HFFc6 (cell line): Measurements from ENCODE around the gene HSFX3. TPM values are rescaled to one million over a fixed set of nuclear protein-coding genes. Genes with fewer than 3 reads are reported as not detected.
"Not testable (repeated sequence)": the region's sequence is repeated elsewhere in the genome, so short reads cannot be mapped to it uniquely, and the experiment has no call there.

Experiments used
- DNase-seq: peaks from one replicate; pipeline ENCODE4 v3.0.0-alpha.2; 2018
- H3K27ac Mint-ChIP-seq: 2 replicates; pipeline ENCODE4 v1.8.0; 2020; ENCODE audit warnings: mild to moderate bottlenecking, mixed read lengths
- H3K27me3 Mint-ChIP-seq: 2 replicates; pipeline ENCODE4 v1.8.0; 2021; ENCODE audit warnings: mild to moderate bottlenecking, moderate library complexity, mixed read lengths; ENCODE audit not compliant: insufficient read depth
- H3K36me3 Mint-ChIP-seq: 2 replicates; pipeline ENCODE4 v1.8.0; 2021; ENCODE audit warnings: low read depth, mixed read lengths
- H3K4me1 Mint-ChIP-seq: 2 replicates; pipeline ENCODE4 v1.8.0; 2020; ENCODE audit warnings: low read depth, mixed read lengths
- H3K4me3 Mint-ChIP-seq: 2 replicates; pipeline ENCODE4 v1.8.0; 2020; ENCODE audit warnings: mild to moderate bottlenecking, moderate library complexity, mixed read lengths
- H3K9me3 Mint-ChIP-seq: 2 replicates; pipeline ENCODE4 v1.8.0; 2020; ENCODE audit warnings: mild to moderate bottlenecking, mixed read lengths
- CTCF ChIP-seq: fragments of 200-600 bp; sonication (generic); IDR thresholded peaks from 2 replicates; pipeline ENCODE4 v1.5.0; 2021; ENCODE audit warnings: antibody characterized with exemption, mild to moderate bottlenecking
- total RNA-seq, 6 experiments: library from RNA; stranded (reverse); fragmentation: NEBNext Ultra II Directional; extraction: Animal tissue kit (Norgen Biotek cat#: 25700); gene quantifications; 2 replicates in 1 of 6; 3 replicates in 5 of 6; pipeline ENCODE4 v1.2.3, GENCODE V29; 2021

HSFX3 gene
- total RNA-seq, 6 experiments from 2014 or later = not detected

GRCh38 chrX:149541521-149542047 lies 8.1 kb downstream of the HSFX3 start:
- Mint-ChIP-seq H3K4me1 (peaks cover 5% of the 10 kb centered on the region; the same call in 1 of the 2 replicates), H3K27me3 (no peaks in the 10 kb centered on the region), H3K4me3 (peak overlapping the region; percentile 93), H3K27ac (peak overlapping the region; percentile 100), H3K9me3 (no peaks in the 10 kb centered on the region), H3K36me3 (no peaks in the 10 kb centered on the region)
- TF ChIP-seq CTCF = no peak
- no peak for DNase-seq

- no peaks in the 10 kb centered on the region for H3K36me3 Mint-ChIP-seq
- peak; percentile 92 for DNase-seq
- no peak for TF ChIP-seq CTCF
- peak within 1 kb of the TSS; percentile 100 for H3K27ac Mint-ChIP-seq
- no peaks in the 10 kb centered on the region for H3K9me3 Mint-ChIP-seq
- no peaks in the 10 kb centered on the region for H3K27me3 Mint-ChIP-seq
- peak within 1 kb of the TSS; percentile 93 for H3K4me3 Mint-ChIP-seq
- H3K4me1 Mint-ChIP-seq = peaks cover 5% of the 10 kb centered on the region; the same call in 1 of the 2 replicates
Observed at GRCh38 chrX:149540621-149541520, 8.9 kb downstream of the HSFX3 start, which contains the start of gene EOLA1. Gene EOLA1 (plus strand): TSS chrX:149541012. CDS start chrX:149545631, 4,619 bp downstream.

GRCh38 chrX:149540131-149540620 lies 9.5 kb downstream of the HSFX3 start:
- H3K36me3 Mint-ChIP-seq = no peaks in the 10 kb centered on the region
- H3K27ac Mint-ChIP-seq = peak overlapping the region; percentile 100
- no peak for TF ChIP-seq CTCF

GRCh38 chrX:149539283-149540130 lies 10.2 kb downstream of the HSFX3 start:
- Mint-ChIP-seq H3K36me3 (no peaks in the 10 kb centered on the region), H3K4me1 (peaks cover 5% of the 10 kb centered on the region; the same call in 1 of the 2 replicates), H3K27ac (peak overlapping the region; percentile 83), H3K9me3 (no peaks in the 10 kb centered on the region), H3K27me3 (no peaks in the 10 kb centered on the region), H3K4me3 (peak overlapping the region; percentile 88)
- TF ChIP-seq CTCF = no peak
- DNase-seq = peak; percentile 91

More at GRCh38 chrX:149540131-149540620, 9.5 kb downstream of the HSFX3 start:
- Mint-ChIP-seq H3K4me3 (peak overlapping the region; percentile 93), H3K4me1 (peaks cover 5% of the 10 kb centered on the region; the same call in 1 of the 2 replicates), H3K27me3 (no peaks in the 10 kb centered on the region), H3K9me3 (no peaks in the 10 kb centered on the region)
- DNase-seq = peak; percentile 69

GRCh38 chrX:149537474-149537873 lies 12.2 kb downstream of the HSFX3 start:
- H3K4me3 Mint-ChIP-seq, H3K36me3 Mint-ChIP-seq, H3K9me3 Mint-ChIP-seq, H3K27ac Mint-ChIP-seq, DNase-seq, H3K27me3 Mint-ChIP-seq, H3K4me1 Mint-ChIP-seq: not testable (repeated sequence)

- not testable (repeated sequence) for H3K27ac Mint-ChIP-seq
Observed at GRCh38 chrX:149534926-149535602, 14.7 kb downstream of the HSFX3 start.

GRCh38 chrX:149533999-149534398 lies 15.7 kb downstream of the HSFX3 start:
- not testable (repeated sequence) for DNase-seq, H3K27me3 Mint-ChIP-seq, H3K4me3 Mint-ChIP-seq, H3K36me3 Mint-ChIP-seq, H3K27ac Mint-ChIP-seq, H3K9me3 Mint-ChIP-seq, H3K4me1 Mint-ChIP-seq

More at GRCh38 chrX:149534926-149535602, 14.7 kb downstream of the HSFX3 start:
- not testable (repeated sequence) for DNase-seq, H3K4me3 Mint-ChIP-seq, H3K36me3 Mint-ChIP-seq, H3K27me3 Mint-ChIP-seq, H3K4me1 Mint-ChIP-seq, H3K9me3 Mint-ChIP-seq

GRCh38 chrX:149532868-149533267 lies 16.9 kb downstream of the HSFX3 start:
- DNase-seq, H3K4me1 Mint-ChIP-seq, H3K36me3 Mint-ChIP-seq, H3K9me3 Mint-ChIP-seq, H3K27ac Mint-ChIP-seq, H3K4me3 Mint-ChIP-seq, H3K27me3 Mint-ChIP-seq: not testable (repeated sequence)
